ENCODE data around the gene ALG14.
A peak's percentile ranks its signal among the peaks of the same experiment; 100 is the strongest.

ALG14 gene

GRCh38 chr1:94927405-94928175 lies 145.2 kb downstream of the ALG14 start (continued):
- no peak for TF ChIP-seq ZNF18 (tag by site-specific recombination; IDR thresholded peaks at IDR 0.05)
- no peak for TF ChIP-seq ZNF623 (tag by site-specific recombination; IDR thresholded peaks at IDR 0.05)
- TF ChIP-seq ZNF473 (tag by site-specific recombination; IDR thresholded peaks at IDR 0.05): no peak
- TF ChIP-seq ZSCAN18 (tag by site-specific recombination; IDR thresholded peaks at IDR 0.05): no peak
- TF ChIP-seq ZNF555 (tag by site-specific recombination; conservative IDR thresholded peaks at IDR 0.05): no peak
- no peak for TF ChIP-seq ZNF530 (tag by site-specific recombination; IDR thresholded peaks at IDR 0.05; ENCODE audit: low read depth)
- TF ChIP-seq ZBTB44 (tag by site-specific recombination; IDR thresholded peaks at IDR 0.05): peak; percentile 43; the same call in 1 of the 2 replicates
- TF ChIP-seq ZNF24 (tag by site-specific recombination; IDR thresholded peaks at IDR 0.05): peak; percentile 35; the same call in 1 of the 2 replicates
- TF ChIP-seq ZNF10 (tag by site-specific recombination; IDR thresholded peaks at IDR 0.05): peak; percentile 85
- no peak for TF ChIP-seq HOXA7 (CRISPR knock-in tag; IDR thresholded peaks at IDR 0.05; ENCODE audit: borderline replicate concordance)
- no peak for TF ChIP-seq HIC1 (tag by site-specific recombination; IDR thresholded peaks at IDR 0.05)
- peak; percentile 57; the same call in 1 of the 2 replicates for TF ChIP-seq ZSCAN30 (tag by site-specific recombination; IDR thresholded peaks at IDR 0.05)
- TF ChIP-seq ZNF146 (tag by site-specific recombination; IDR thresholded peaks at IDR 0.05): no peak
- no peak for TF ChIP-seq GFI1B (tag by site-specific recombination; IDR thresholded peaks at IDR 0.05)
- no peak for TF ChIP-seq ZNF837 (tag by site-specific recombination; IDR thresholded peaks at IDR 0.05)
- TF ChIP-seq ZBTB20 (tag by site-specific recombination; IDR thresholded peaks at IDR 0.05): peak; percentile 80
- no peak for TF ChIP-seq ZNF23 (tag by site-specific recombination; IDR thresholded peaks at IDR 0.05; ENCODE audit: borderline replicate concordance)
- TF ChIP-seq PRDM1 (tag by site-specific recombination; IDR thresholded peaks at IDR 0.05): no peak
- no peak for TF ChIP-seq ZBTB49 (tag by site-specific recombination; IDR thresholded peaks at IDR 0.05; ENCODE audit: low read depth)
- TF ChIP-seq ZBTB8A (tag by site-specific recombination; IDR thresholded peaks at IDR 0.05): peak; percentile 48
- TF ChIP-seq INSM2 (tag by site-specific recombination; IDR thresholded peaks at IDR 0.05): no peak
- no peak for TF ChIP-seq ZNF654 (tag by site-specific recombination; IDR thresholded peaks at IDR 0.05; ENCODE audit: low read depth)
- TF ChIP-seq PRDM6 (tag by site-specific recombination; IDR thresholded peaks at IDR 0.05): no peak
- TF ChIP-seq SP2 (tag by site-specific recombination; IDR thresholded peaks at IDR 0.05): no peak

Data from HEK293 (cell line).